Measurements from ENCODE around the gene RTP2. TPM values are rescaled to one million over a fixed set of nuclear protein-coding genes. Genes with fewer than 3 reads are reported as not detected.
A peak's percentile ranks its signal among the peaks of the same experiment; 100 is the strongest.
"Not testable (repeated sequence)": the region's sequence is repeated elsewhere in the genome, so short reads cannot be mapped to it uniquely, and the experiment has no call there.

RTP2 gene
- total RNA-seq, 2 donors from 2014 or later = not detected

GRCh38 chr3:187708696-187709095, 6.3 kb upstream of the RTP2 start:
- no peaks in the 10 kb centered on the region for H3K9me3 Mint-ChIP-seq
- no peak overlapping the region for H3K27ac Mint-ChIP-seq
- H3K4me1 Mint-ChIP-seq = no peaks in the 10 kb centered on the region
- H3K36me3 Mint-ChIP-seq (ENCODE audit: low read depth) = no peaks in the 10 kb centered on the region
- ATAC-seq (replicated peaks) = no peak
- no peaks in the 10 kb centered on the region for H3K27me3 Mint-ChIP-seq
- no peak overlapping the region for H3K4me3 Mint-ChIP-seq

DNA sequence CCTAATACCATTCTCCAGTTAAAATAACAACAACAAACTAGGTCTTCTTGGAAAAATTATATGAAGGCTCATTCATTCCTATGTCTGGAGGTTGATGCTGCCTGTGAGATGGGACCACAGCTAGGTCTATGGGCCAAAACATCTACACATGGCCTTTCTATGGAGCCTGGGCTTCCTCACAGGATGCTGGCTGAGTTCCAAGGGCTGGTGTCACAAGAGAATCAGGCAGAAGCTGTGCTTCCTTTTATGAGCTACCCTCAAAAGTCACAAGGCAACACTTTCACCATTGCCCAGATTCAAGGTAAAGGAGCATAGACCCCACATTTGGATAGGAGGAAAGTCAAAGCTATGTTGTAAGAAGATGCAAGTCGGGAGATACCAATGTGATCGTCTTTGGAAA, 4.6 kb upstream of the RTP2 start:
- Mint-ChIP-seq H3K36me3 (ENCODE audit: low read depth) (no peaks in the 10 kb centered on the region), H3K27ac (no peak overlapping the region), H3K4me3 (no peak overlapping the region), H3K4me1 (no peaks in the 10 kb centered on the region), H3K9me3 (no peaks in the 10 kb centered on the region), H3K27me3 (no peaks in the 10 kb centered on the region)
- ATAC-seq (replicated peaks) = no peak

DNA sequence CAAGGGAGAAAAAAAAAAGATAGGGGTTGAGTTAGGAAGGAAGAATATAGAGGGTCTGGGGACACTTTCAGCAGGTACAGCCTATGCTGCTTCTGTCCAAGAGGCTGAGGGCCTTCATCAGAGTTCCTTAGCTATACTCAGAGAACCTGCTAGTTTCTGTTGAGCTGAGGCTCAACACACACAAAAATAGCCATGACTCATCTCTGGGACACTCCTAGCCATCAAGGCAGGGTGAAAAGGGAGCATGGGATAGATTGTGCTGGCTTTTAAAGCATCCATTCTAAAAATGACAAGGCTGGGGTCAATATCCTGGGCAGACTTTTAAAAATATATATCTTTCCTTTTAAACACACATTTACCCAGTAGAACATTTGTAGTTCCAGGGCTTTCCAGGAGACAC, 2.8 kb upstream of the RTP2 start:
- H3K4me3 Mint-ChIP-seq = no peak overlapping the region
- no peaks in the 10 kb centered on the region for H3K27me3 Mint-ChIP-seq
- no peak overlapping the region for H3K27ac Mint-ChIP-seq
- no peaks in the 10 kb centered on the region for H3K4me1 Mint-ChIP-seq
- H3K36me3 Mint-ChIP-seq (ENCODE audit: low read depth) = no peaks in the 10 kb centered on the region
- no peak for ATAC-seq (replicated peaks)
- no peaks in the 10 kb centered on the region for H3K9me3 Mint-ChIP-seq

DNA sequence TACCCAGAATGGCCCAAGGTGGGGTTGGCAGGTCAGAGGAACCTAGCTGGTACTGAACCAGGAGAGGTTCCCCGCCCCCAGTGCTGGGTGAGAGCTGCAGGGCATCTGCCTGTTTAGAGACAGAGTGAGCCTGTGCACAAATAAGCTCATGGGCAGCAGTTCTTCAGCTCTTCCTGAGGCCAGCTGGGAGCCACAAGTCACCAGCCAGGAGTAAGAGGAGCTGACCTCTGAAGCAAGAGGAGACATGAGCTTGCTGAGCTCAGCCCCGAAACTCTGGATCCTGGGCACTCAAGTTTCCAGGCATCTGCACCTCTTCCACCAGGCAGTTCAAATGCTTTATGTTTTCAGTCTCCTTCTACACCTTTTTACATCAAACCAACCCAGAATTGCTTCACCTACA, 2.1 kb downstream of the RTP2 start:
- Mint-ChIP-seq H3K9me3 (no peaks in the 10 kb centered on the region), H3K4me3 (no peak overlapping the region), H3K27me3 (peaks cover 7% of the 10 kb centered on the region), H3K27ac (no peak overlapping the region), H3K36me3 (ENCODE audit: low read depth) (no peaks in the 10 kb centered on the region), H3K4me1 (no peaks in the 10 kb centered on the region)
- ATAC-seq (replicated peaks) = no peak

DNA sequence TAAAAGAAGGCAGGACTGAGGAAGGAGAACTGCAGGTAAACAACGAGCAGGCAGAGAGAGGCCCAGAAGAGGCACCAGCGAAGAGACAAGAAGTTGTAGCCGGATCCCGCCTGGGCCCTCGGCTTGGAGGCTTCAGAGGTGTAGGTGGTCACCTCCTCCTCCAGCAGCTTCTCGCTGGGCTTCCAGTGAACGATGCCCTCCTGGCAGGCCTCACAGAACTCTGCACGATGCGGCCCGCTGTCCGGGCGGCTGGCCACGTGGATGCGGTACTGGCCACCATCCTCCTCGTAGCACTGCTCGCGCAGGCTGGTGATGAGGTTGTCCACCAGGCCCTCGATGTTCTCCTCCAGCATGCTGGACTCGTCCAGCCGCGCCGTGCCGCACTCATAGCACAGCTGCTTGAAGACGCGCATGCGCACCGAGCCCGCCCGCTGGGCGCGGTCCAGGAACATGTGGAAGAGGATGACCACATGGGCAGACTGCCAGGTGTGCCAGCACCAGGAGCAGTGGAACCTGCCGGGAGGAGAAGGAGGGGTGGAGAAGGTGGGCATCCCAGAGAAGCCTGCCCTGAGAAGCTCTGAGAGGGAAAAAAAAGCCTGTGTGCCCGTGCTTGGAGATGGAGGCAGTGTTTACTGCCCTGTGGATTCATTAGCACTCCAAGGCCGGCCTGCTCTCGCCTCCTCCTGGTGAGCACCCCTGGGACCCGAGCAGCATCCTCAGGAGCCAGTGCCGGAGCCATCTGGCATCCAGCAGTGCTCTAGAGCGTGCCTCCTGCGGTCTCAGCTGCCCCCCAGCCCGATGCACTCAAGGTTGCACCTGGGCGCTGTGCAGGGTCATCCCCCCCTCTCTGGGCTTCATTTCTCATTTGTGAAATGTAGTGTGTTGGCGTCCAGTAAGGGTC, 3.6 kb downstream of the RTP2 start:
- ATAC-seq (replicated peaks) = no peak
- H3K4me3 Mint-ChIP-seq = no peak overlapping the region
- H3K9me3 Mint-ChIP-seq = no peaks in the 10 kb centered on the region
- H3K27me3 Mint-ChIP-seq = peaks cover 20% of the 10 kb centered on the region
- H3K4me1 Mint-ChIP-seq = no peaks in the 10 kb centered on the region
- H3K36me3 Mint-ChIP-seq (ENCODE audit: low read depth) = no peaks in the 10 kb centered on the region
- no peak overlapping the region for H3K27ac Mint-ChIP-seq

DNA sequence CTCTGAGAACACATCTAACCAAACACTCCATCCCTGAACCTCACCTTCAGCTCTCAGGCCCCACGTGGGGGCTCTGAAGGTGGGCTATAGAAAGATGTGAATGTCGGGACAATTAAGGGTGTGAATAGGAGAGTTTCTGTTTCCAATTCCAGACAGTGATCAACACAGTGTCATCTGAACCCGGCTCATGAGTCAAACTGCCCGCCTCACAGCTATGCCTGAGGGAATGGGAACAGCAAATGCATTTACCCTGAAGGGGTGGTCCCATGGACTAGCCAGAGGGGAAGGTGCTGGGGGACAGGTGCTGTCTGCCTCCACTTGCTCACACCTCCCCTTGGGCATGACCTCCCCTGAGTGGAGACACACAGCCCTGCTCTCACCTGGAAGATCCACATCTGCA, 6.3 kb downstream of the RTP2 start:
- no peak for ATAC-seq (replicated peaks)
- Mint-ChIP-seq H3K27ac (no peak overlapping the region), H3K4me3 (no peak overlapping the region), H3K4me1 (no peaks in the 10 kb centered on the region), H3K36me3 (ENCODE audit: low read depth) (no peaks in the 10 kb centered on the region), H3K27me3 (peaks cover 33% of the 10 kb centered on the region), H3K9me3 (no peaks in the 10 kb centered on the region)

DNA sequence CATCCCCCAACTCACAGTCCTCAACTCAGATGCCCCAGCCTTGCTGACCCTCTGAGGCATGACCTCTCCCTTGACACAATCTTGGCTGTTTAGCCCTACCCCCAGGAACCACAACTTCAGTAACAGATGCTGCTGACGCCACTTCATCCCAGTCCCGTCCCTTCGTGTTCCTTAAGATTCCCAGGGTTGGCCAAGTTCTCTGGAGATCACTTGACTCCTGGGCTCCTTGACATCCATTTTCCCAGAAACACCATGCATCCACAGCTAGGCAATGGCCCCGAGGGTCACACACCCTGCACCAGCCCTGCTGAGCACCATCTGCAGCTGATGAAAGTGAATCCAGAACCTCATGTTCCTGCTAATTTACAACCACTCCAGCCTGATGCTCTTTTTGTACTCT, 6.9 kb downstream of the RTP2 start:
- no peaks in the 10 kb centered on the region for H3K36me3 Mint-ChIP-seq (ENCODE audit: low read depth)
- H3K9me3 Mint-ChIP-seq = no peaks in the 10 kb centered on the region
- H3K27ac Mint-ChIP-seq = no peak overlapping the region
- no peaks in the 10 kb centered on the region for H3K4me1 Mint-ChIP-seq
- peaks cover 36% of the 10 kb centered on the region for H3K27me3 Mint-ChIP-seq
- no peak overlapping the region for H3K4me3 Mint-ChIP-seq
- no peak for ATAC-seq (replicated peaks)

- H3K4me1 Mint-ChIP-seq = no peaks in the 10 kb centered on the region
- H3K27ac Mint-ChIP-seq = no peak overlapping the region
- H3K27me3 Mint-ChIP-seq = peaks cover 38% of the 10 kb centered on the region
- no peak overlapping the region for H3K4me3 Mint-ChIP-seq
- no peaks in the 10 kb centered on the region for H3K9me3 Mint-ChIP-seq
- ATAC-seq (replicated peaks) = no peak
- H3K36me3 Mint-ChIP-seq (ENCODE audit: low read depth) = no peaks in the 10 kb centered on the region
Measured at GRCh38 chr3:187694801-187695200, 7.6 kb downstream of the RTP2 start.

GRCh38 chr3:187693431-187693830, 8.9 kb downstream of the RTP2 start:
- H3K4me3 Mint-ChIP-seq = no peak overlapping the region
- H3K27me3 Mint-ChIP-seq = peaks cover 44% of the 10 kb centered on the region
- H3K4me1 Mint-ChIP-seq = no peaks in the 10 kb centered on the region
- H3K36me3 Mint-ChIP-seq (ENCODE audit: low read depth) = no peaks in the 10 kb centered on the region
- no peak overlapping the region for H3K27ac Mint-ChIP-seq
- ATAC-seq (replicated peaks) = no peak
- no peaks in the 10 kb centered on the region for H3K9me3 Mint-ChIP-seq

- peaks cover 41% of the 10 kb centered on the region for H3K27me3 Mint-ChIP-seq
- no peak overlapping the region for H3K27ac Mint-ChIP-seq
- H3K4me3 Mint-ChIP-seq = no peak overlapping the region
- peaks cover 3% of the 10 kb centered on the region for H3K9me3 Mint-ChIP-seq
- no peak for ATAC-seq (replicated peaks)
- H3K36me3 Mint-ChIP-seq (ENCODE audit: low read depth) = no peaks in the 10 kb centered on the region
- H3K4me1 Mint-ChIP-seq = no peaks in the 10 kb centered on the region
Measured at GRCh38 chr3:187689984-187690383, 12.4 kb downstream of the RTP2 start.

GRCh38 chr3:187686621-187687273, 15.6 kb downstream of the RTP2 start:
- Mint-ChIP-seq H3K4me3 (no peak overlapping the region), H3K36me3 (ENCODE audit: low read depth) (no peaks in the 10 kb centered on the region), H3K9me3 (peaks cover 3% of the 10 kb centered on the region), H3K27ac (no peak overlapping the region), H3K4me1 (no peaks in the 10 kb centered on the region), H3K27me3 (peaks cover 32% of the 10 kb centered on the region)
- ATAC-seq (replicated peaks) = no peak

DNA sequence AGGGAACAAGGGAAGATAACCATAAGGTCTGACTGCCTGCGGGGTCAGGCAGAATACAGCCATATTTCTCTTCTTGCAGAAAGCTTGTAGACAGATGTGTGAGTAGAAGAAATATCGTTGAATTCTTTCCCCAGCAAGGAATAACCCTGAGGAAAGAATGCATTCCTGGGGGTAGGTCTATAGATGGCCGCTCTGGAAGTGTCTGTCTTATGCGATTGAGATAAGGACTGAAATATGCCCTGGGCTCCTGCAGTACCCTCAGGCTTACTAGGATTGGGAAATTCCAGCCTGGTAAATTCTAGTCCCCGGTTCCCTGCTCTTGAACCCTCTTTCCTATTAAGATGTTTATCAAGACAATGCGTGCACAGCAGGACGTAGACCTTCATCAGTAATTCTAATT, 16.4 kb downstream of the RTP2 start:
- peaks cover 3% of the 10 kb centered on the region for H3K9me3 Mint-ChIP-seq
- H3K27ac Mint-ChIP-seq = no peak overlapping the region
- no peaks in the 10 kb centered on the region for H3K36me3 Mint-ChIP-seq (ENCODE audit: low read depth)
- H3K4me1 Mint-ChIP-seq = no peaks in the 10 kb centered on the region
- no peak overlapping the region for H3K4me3 Mint-ChIP-seq
- peaks cover 26% of the 10 kb centered on the region for H3K27me3 Mint-ChIP-seq
- no peak for ATAC-seq (replicated peaks)

GRCh38 chr3:187684880-187685279, 17.5 kb downstream of the RTP2 start:
- peaks cover 28% of the 10 kb centered on the region for H3K27me3 Mint-ChIP-seq

DNA sequence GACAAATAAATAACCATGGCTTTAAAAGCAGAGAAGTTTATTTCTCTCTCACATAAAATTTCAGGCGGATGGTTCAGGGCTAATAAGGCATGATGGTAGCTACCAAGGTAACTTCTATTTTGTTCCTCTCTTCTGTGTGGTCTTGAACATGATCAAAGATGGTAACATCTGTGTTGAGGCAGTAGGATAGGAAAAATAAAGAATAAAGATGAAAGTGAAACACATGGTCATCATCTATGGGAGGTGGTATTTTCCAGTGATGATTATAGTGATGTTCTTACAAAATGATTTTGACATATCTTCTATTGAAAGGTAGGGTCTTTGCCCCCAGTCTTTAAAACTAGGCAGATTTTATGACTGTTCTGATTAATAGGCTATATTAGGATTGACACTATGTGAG, 17.9 kb downstream of the RTP2 start:
- H3K9me3 Mint-ChIP-seq = peaks cover 3% of the 10 kb centered on the region
- peak; percentile 45 for ATAC-seq (replicated peaks)
- H3K36me3 Mint-ChIP-seq (ENCODE audit: low read depth) = no peaks in the 10 kb centered on the region
- no peak overlapping the region for H3K4me3 Mint-ChIP-seq
- H3K27me3 Mint-ChIP-seq = peaks cover 28% of the 10 kb centered on the region
- H3K4me1 Mint-ChIP-seq = no peaks in the 10 kb centered on the region
- H3K27ac Mint-ChIP-seq = no peak overlapping the region

More at GRCh38 chr3:187684880-187685279, 17.5 kb downstream of the RTP2 start:
- peak; percentile 86 for ATAC-seq (replicated peaks)
- Mint-ChIP-seq H3K27ac (no peak overlapping the region), H3K4me1 (no peaks in the 10 kb centered on the region), H3K4me3 (no peak overlapping the region), H3K36me3 (ENCODE audit: low read depth) (no peaks in the 10 kb centered on the region), H3K9me3 (peaks cover 3% of the 10 kb centered on the region)

GRCh38 chr3:187681756-187682155, 20.6 kb downstream of the RTP2 start:
- not testable (repeated sequence) for H3K9me3 Mint-ChIP-seq; ATAC-seq (replicated peaks); H3K36me3 Mint-ChIP-seq (ENCODE audit: low read depth); H3K27ac Mint-ChIP-seq; H3K4me1 Mint-ChIP-seq; H3K4me3 Mint-ChIP-seq
- peaks cover 25% of the 10 kb centered on the region for H3K27me3 Mint-ChIP-seq
